ENCODE results near the gene DDX42.

The DDX42 gene

GRCh38 chr17:63826468-63827001 is 52.6 kb downstream of the DDX42 start:
- peak; percentile 23 for DNase-seq

GRCh38 chr17:63827002-63827800 is 53.2 kb downstream of the DDX42 start, which contains the start of the genes FTSJ3 and PSMC5:
TSS of gene FTSJ3 (minus strand) at chr17:63827663. CDS start at chr17:63826902, 761 bp downstream.
TSS of gene PSMC5 (plus strand) at chr17:63827431. CDS start at chr17:63827491, 60 bp downstream.
- peak; percentile 97 for DNase-seq

GRCh38 chr17:63827801-63828221 is 53.8 kb downstream of the DDX42 start:
- DNase-seq: no peak

GRCh38 chr17:63828936-63829335 is 55.0 kb downstream of the DDX42 start:
- no peak for DNase-seq

GRCh38 chr17:63830278-63830677 is 56.3 kb downstream of the DDX42 start:
- DNase-seq: no peak

GRCh38 chr17:63830904-63831491 is 57.0 kb downstream of the DDX42 start:
- DNase-seq: no peak

- DNase-seq: no peak
Measured at GRCh38 chr17:63831505-63831904, 57.5 kb downstream of the DDX42 start.

GRCh38 chr17:63832014-63832413 is 58.0 kb downstream of the DDX42 start:
- no peak for DNase-seq

- no peak for DNase-seq
Measured at GRCh38 chr17:63832455-63832854, 58.5 kb downstream of the DDX42 start.

GRCh38 chr17:63833026-63833740 is 59.2 kb downstream of the DDX42 start:
- no peak for DNase-seq

- DNase-seq: no peak
Measured at GRCh38 chr17:63833741-63834373, 59.9 kb downstream of the DDX42 start.

- peak; percentile 86 for DNase-seq
Measured at GRCh38 chr17:63834431-63835166, 60.6 kb downstream of the DDX42 start.

GRCh38 chr17:63835167-63835720 is 61.3 kb downstream of the DDX42 start:
- DNase-seq: no peak

- no peak for DNase-seq
Measured at GRCh38 chr17:63836811-63837210, 62.8 kb downstream of the DDX42 start.

- DNase-seq: no peak
Measured at GRCh38 chr17:63837480-63837879, 63.5 kb downstream of the DDX42 start.

- DNase-seq: no peak
Measured at GRCh38 chr17:63837962-63838600, 64.1 kb downstream of the DDX42 start.

- no peak for DNase-seq
Measured at GRCh38 chr17:63838631-63839171, 64.7 kb downstream of the DDX42 start.

GRCh38 chr17:63840591-63841349 is 66.8 kb downstream of the DDX42 start:
- no peak for DNase-seq

- DNase-seq: no peak
Measured at GRCh38 chr17:63841350-63842172, 67.6 kb downstream of the DDX42 start.
